ENCODE measurements around the gene CDKL2.

DNA sequence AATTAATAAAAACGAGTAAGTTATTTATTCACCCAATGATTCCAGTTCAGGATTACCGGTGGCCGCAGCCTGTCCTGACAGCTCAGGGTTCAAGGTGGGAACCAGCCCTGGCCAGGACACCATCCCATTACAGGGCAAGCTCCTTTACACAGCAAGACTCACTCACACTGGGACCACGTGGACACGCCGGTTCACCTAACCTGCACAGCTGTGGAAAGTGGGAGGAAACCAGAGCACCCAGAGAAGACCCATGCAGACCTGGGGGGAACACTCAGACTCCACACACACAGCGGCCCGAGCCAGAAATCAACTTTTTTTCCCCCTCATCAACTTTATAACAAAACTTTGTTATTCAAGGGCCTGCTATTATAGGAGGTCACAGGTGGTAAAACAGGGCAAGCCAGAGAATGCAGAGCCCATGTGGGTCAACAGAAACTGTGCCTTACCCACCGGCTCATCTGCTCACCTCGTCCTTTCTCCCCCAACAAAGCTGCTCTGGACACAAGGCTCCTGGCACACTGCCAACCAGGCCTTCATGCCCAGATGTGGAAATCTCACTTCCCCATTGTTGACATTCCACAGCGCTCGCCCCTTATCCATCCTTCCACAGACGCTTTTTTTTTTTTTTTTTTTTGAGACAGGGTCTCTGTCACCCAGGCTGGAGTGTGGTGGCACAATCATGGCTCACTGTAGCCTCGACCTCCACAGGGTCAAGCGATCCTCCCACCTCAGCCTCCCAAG is 82.5 kb downstream of the CDKL2 start:
- no peak for TF ChIP-seq ZNF561 (CRISPR knock-in tag; conservative IDR thresholded peaks at IDR 0.05)
- TF ChIP-seq HNRNPH1 (optimal IDR thresholded peaks at IDR 0.05; ENCODE audit: low read depth, low read length): no peak
- TF ChIP-seq, protein P1, sequence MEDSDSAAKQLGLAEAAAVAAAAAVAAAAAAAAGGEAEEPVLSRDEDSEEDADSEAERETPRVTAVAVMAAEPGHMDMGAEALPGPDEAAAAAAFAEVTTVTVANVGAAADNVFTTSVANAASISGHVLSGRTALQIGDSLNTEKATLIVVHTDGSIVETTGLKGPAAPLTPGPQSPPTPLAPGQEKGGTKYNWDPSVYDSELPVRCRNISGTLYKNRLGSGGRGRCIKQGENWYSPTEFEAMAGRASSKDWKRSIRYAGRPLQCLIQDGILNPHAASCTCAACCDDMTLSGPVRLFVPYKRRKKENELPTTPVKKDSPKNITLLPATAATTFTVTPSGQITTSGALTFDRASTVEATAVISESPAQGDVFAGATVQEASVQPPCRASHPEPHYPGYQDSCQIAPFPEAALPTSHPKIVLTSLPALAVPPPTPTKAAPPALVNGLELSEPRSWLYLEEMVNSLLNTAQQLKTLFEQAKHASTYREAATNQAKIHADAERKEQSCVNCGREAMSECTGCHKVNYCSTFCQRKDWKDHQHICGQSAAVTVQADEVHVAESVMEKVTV (CRISPR knock-in tag; IDR thresholded peaks at IDR 0.05): no peak

Data from K562 (cell line).